ENCODE measurements around the gene GRIK1.

Gene GRIK1

DNA sequence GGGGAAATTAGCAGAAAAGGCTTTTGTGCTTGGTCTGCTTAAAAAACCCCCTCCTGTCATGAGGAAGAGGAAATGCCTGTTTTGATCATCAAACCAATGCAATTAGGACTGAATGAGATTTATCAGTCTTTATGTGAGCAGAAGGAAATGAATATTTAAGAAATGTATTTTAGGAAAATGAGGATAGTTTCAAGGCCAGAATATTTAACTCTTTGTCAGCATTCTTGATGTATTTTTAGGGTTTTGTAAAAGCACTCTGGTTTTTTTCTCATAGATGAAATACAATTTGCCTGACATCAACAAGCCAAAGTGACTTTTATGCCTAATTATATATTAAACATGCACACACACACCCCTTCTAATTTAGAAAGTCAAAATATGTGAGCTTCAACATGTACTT is 213.8 kb downstream of the GRIK1 start:
- intact Hi-C loops (cut with DNase I) = no loop called here
- DNase-seq = no peak

DNA sequence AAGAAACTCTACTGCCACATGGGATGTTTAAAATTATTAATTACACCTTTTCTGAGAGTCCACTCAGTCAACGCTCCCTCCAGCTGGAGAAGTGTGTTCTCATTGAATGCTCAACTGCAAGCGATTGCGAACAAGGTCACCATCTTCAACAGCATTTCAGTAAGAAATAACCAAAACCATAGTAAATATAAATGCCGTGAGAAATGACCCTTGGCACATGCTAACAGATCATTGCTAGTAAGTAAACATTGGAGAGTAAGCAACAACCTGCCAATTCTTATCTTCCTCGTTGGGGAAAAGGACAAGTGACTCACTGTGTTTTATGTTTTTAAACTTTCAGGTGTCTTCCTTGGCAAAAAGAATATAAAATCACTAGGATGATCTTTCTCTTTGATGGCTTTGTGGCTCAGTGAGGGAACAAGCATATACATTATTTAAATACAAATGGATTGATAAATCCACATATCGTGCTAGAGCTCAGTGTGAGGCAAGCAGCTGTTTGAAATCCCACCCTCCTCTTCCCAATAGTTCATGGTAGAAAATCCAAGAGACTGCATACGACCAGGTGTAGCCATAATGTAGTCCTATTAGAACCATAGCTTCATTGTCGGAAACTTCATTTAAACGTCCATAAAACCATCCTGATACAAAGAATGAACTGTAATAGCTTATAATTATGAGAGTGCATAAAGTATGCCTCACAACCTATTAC is 214.6 kb downstream of the GRIK1 start:
- intact Hi-C loops (cut with DNase I) = no loop called here
- DNase-seq = no peak

DNA sequence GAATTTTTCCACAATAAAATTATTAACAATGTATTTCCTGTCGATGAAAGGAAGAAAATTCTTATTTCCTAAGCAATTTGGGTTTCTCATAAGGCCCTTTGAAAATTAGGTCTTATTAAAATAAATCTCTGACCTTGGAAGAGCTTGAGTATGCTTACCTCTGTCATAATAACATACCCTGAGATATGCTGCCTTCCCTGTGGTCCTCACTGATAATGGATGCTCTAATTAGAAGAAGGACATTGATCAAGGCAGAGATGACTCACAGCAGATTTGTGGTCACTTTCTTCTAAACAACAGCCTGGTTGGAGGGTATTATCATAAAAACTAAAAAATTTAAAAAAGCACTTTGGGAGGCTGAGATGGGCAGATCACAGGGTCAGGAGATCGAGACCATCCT is 217.8 kb downstream of the GRIK1 start:
- DNase-seq = no peak
- intact Hi-C loops (cut with DNase I) = no loop called here

DNA sequence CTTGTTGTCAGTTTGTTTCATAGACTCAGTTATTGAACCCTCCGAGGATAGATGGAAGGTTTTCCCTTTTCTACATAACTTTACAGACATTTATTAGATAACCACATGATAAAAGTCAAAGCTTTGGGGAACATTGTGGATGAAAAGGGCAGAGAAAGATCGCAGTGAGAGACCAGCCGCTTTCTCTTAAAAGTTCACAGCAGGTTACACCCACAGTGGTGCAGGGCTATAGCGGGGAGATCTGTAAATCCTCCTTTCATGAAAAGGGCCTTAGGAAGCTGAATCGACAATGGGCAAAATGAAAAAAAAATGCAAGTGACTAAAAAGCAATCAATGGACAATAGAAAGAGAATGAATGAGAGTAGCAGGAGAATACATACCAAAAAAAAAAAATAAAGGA is 218.6 kb downstream of the GRIK1 start:
- intact Hi-C loops (cut with DNase I) = no loop called here
- DNase-seq = no peak

DNA sequence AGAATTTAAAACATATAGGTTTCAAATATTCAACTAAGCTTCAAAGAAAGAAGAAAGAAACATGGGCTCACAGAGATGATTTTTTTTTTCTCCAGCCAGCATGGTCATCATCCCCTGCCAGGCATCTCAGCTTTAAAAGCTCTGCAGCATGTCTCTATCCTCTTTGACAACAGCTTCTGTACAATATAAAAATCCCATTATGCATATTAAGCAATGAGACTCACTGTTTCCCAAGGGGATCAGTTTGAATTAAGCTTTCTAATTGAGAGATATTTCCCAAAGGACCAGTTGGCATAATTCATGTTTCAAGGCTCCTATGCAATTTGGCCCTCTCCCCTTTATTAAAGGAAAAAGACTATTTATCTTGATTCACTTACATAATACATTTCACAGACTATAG is 220.3 kb downstream of the GRIK1 start:
- no peak for DNase-seq
- intact Hi-C loops (cut with DNase I) = no loop called here

DNA sequence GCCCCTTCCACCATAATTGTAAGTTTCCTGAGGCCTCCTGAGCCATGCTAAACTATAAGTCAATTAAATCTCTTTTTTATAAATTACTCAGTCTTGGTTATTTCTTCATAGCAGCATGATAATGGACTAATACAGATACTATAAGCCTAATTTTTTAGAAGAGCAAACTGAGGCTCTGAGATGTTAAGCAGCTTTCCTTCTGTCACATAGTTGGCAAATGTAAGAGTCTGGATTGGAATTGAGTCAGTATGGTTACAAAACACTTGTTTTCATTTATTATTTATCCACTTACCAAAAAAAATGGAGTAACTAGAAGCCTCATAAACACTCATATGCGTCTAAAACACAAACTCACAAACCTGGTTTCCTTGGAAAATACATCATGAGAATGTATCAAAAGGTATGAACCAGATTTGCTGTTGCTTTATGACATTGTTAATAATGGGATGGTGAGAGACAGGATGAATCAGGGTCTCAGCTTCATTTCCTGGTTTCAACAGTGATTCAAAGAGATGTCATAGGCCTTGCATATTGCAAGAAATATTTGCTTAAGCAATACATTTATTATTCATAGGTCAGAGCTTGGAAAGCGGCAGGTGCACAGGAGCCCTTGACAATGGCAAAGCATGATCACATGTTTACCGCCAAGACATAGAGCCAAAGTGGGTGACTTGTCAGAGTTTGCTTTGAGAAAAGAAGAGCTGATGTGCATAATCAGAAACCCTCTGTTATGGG is 221.5 kb downstream of the GRIK1 start:
- intact Hi-C loops (cut with DNase I) = no loop called here
- DNase-seq = no peak

DNA sequence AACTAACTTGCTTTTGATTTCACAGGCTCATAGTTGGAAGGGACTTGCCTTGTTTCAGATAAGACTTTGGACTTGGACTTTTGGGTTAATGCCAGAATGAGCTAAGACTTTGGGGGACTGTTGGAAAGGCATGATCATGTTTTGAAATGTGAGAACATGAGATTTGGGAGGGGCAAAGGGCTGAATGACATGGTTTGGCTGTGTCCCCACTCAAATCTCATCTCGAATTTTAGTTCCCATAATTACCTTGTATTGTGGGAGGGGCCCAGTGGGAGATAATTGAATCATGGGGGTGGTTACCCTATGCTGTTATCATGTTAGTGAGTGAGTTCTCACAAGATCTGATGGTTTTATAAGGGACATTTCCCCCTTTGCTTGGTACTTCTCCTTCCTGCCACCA is 222.1 kb downstream of the GRIK1 start:
- intact Hi-C loops (cut with DNase I) = no loop called here
- DNase-seq = no peak

DNA sequence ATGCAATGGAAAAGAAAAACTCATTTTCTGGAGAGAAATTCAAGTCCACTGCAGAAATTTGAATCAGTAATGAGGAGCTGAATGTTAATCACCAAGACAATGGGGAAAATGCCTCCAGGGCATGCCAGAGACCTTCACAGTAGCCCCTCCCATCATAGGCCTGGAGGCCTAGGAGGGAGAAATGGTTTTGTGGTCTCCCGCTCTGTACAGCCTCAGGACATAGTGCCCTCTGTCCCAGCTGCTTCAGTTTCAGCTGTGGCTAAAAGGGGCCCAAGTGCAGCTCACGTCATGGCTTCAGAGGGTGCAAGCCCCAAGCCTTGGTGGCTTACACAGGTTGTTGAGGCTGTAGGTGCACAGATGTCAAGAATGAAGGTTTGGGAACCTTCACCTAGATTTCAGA is 223.0 kb downstream of the GRIK1 start:
- intact Hi-C loops (cut with DNase I) = no loop called here
- no peak for DNase-seq

DNA sequence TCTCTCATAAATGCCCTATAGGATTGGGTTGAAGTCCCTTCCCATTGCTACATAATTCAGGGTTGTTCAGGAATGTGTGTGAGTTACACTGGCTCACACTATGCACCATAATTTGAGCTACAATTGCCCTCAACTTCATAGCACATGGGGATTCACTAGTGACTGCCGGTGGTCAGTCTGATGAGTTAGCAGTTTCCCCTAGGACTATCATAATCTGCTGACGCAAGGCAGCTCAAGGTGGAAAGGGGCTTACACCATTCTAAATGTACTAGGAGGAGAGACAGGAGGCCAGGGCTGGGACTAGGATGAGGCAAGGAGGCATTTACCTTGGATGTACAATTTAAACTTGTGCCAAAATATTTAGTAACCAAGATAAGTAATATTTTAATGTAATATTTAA is 224.7 kb downstream of the GRIK1 start:
- DNase-seq = no peak
- intact Hi-C loops (cut with DNase I) = no loop called here

DNA sequence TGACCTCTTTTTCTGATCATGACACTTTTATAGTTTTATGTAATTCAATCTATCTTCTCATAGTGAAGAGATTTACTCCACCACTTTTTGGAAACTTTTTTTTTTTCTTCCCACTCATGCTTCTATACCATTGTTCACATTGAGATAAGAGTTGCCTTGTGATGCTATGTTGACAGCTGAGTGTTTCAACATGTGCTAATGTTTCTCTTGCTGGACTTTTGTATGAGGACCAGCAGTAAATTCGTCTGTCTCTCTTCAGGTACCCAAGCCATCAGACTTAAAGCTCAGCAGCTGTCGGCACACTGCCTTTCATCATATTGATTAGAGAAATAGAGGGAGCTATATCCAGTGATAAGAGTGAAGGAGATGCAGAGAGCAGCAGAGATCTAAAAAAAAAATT is 227.0 kb downstream of the GRIK1 start:
- intact Hi-C loops (cut with DNase I) = no loop called here
- no peak for DNase-seq

DNA sequence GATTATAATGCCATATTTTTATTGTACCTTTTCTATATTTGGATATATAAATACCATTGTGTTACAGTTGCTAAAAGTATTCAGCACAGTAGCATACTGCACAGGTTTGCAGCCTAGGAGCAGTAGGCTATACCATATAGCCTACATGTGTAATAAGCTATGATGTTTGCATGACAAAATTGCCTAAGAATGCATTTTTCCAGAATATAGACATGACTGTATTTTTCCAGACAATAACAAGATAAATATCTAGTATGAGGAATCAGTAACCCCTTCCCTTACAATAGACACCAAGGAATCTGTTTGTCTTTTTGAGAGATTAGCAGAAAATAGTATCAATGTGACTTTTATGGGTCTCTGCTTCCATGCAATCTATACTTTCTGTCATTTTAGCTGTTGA is 228.6 kb downstream of the GRIK1 start:
- DNase-seq = no peak
- intact Hi-C loops (cut with DNase I) = no loop called here

DNA sequence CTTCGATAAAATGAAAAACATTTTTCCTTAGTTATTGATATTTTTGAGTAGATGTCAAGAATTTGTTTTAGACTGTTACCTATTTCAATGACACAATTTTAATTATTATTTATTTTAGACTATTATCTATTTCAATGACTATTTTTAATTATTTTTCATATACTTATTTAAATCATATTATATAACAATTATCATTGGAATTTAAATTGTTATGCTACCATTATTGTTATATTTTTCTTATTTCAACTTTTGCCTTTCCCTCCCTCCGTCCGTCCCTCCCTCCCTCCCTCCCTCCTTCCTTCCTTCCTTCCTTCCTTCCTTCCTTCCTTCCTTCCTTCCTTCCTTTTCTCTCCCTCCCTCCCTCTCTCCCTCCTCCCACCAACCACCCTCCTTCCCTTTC is 229.3 kb downstream of the GRIK1 start:
- intact Hi-C loops (cut with DNase I) = no loop called here
- no peak for DNase-seq

DNA sequence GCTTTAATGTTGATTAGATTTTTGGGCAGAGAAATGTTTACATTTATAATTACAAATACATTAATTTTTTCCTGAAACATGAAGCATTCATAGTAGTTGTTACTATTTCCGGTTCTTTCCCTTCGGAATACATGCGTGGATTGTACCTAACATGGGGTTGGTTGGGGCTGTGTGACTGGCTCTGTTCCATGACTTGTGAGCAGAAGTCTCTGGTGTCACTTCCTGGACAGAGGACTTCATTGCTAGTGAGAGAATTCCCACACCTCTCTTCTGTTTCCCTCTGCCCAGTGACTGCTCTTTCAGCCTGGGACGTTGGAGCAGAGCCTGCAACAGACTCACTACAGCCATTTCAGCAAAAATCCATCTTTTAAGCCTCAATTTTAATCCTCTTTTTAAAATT is 231.4 kb downstream of the GRIK1 start:
- DNase-seq = no peak
- intact Hi-C loops (cut with DNase I) = no loop called here

DNA sequence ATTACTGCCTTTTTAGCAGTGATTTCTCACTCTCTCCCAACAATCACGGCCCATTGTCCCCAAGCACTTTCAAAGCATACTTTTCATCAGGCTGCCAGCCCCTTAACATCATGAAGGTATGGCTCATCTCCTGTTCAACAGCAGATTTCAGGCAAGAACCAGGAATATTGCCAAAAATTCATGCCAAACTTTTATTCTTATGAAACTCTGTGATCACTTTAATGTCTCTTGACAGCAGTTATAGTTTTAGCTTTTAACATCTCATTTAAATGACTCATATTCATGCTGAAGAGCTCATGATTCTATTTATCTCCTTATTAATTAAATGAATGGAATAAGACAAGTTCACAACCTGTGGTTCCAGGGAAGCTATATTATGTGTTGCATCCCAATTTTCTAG is 235.1 kb downstream of the GRIK1 start:
- intact Hi-C loops (cut with DNase I) = no loop called here
- no peak for DNase-seq

DNA sequence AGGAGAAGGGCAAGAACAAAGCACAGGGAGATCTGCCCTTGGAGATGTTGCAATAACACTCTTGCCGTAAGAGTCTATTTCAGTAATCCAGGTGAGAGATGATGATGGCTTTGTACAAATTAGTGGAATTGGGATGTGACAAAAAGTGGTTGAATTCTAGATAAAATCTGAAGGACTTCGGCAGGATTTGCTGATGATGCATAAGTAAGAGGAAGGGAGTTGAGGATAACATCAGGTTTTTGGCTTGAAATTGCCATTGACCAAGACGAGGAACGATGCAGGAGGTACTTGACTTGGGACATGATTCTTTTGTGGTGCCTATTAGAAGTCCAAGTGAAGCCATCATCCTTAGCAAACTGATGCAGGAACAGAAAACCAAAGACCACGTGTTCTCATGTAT is 238.1 kb downstream of the GRIK1 start:
- DNase-seq = no peak
- intact Hi-C loops (cut with DNase I) = no loop called here

DNA sequence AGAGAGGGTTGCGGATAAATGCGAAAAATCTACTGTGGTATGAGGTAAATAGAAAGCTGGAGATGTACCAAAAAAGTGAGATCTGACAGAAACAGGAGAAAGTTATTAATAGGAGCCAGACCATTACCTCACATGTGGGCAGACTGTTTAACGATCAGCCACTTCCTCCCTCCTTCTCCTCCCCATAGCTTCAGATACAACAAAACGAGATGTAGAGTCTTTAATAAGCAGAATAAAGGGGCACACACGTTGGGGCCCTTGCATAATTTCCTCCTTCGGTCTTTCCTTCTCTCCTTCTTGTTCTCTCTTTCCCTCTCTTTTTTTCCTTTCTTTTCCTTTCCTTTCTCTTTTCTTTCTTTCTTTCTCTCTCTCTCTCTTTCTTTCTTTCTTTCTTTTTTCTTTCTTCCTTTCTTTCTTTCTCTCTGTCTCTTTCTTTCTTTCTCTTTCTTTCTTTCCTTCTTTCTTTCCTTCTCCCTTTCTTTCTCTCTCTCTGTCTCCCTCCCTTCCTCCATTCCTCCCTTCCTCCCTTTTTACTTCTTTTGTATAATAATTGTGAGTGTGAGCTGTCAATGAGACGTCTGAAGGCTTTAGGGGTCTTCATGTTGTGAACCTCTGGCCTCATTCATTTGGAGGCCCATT is 242.1 kb downstream of the GRIK1 start:
- intact Hi-C loops (cut with DNase I) = no loop called here
- no peak for DNase-seq

DNA sequence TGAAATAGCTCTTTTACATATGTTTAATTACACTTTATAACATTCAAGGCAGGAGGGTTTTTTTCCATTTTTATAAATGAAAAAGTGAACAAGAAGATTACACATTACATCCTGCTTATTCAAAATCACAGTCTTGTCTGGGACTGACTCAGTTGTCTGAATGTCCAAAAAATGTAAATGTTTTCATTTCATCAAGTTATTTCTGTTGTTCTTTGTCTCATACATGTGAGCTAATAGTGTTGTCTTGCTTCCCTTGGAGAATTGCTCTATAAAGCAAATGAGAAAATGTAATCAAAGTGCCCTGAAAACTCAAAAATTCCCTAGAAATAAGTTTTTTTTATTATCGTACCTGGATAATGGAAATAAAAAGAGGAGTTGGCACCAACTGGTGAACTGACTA is 242.9 kb downstream of the GRIK1 start:
- no peak for DNase-seq
- intact Hi-C loops (cut with DNase I) = no loop called here

DNA sequence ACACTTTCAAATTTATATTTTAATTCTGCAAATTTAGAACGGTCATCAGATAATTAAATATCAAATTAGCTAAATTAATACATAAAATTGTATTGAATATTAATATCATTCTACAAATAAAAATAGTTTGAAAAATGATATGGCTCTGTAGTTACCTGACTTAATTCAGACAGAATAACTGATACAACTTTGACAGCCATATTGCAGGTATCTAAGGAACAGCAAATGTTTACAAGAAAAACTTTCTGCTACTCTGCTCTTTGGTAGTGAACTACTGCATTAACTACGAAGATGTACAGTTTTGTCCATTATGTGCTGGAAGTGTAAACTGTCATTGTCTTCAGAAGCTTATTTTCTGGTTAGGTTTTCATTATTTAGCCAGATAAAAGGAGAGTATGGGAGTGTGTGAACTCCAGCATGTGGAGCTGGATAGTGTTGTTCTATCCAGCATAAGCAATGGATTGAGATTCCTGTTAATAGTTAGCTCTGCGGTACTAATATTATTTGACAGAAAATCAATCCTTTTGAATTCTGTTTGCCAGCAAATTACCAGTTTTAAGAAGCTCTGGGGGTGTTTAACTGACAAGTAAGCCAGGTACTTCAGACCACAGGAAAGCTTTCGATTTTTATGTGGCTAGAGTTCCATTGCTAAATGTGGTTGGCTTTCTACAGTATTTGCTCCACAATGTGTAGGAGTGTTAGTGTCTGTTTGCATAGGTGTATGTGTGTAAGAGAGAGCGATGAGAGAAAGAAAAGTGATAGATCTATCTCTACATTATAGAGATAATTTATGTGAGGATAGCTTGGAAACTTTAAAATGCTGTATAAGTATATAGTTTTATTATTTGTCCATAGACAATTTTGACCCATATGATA is 247.9 kb downstream of the GRIK1 start:
- intact Hi-C loops (cut with DNase I) = no loop called here
- no peak for DNase-seq

DNA sequence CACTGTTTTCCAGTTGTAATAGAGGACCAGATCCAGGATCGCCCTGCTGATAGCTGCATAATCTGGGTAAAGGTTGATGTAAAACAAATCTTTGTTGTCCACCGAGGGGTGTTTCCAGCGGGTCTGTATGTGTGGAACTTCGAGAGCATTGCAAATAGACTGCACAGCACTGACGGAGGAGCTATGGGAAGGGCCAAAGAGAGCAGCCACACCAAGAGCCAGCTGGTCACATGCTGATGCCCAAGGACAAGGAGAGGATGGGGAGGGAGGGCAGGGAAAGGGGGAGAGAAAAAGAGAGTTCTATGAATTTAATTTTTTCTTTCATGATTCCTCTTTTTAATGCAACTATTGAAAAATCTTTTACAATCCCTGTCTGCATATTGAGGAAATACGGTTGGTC is 250.0 kb downstream of the GRIK1 start:
- DNase-seq = no peak
- intact Hi-C loops (cut with DNase I) = no loop called here

DNA sequence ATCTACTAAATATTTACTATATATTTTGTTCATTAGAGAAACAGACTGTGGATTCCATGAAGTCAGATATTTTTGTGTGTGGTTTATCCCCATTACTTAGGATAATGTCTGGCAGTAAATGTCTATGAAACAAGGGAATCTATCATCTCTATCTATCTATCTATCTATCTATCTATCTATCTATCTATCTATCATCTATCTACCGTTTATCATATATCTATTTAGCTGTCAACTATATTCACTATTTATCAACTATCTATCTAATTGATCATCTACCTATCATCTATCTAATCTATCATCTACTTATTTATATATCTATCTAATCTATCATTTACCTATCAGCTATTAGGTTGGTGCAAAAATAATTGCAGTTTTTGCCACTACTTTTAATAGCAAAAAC is 255.7 kb downstream of the GRIK1 start:
- no peak for DNase-seq
- intact Hi-C loops (cut with DNase I) = no loop called here

DNA sequence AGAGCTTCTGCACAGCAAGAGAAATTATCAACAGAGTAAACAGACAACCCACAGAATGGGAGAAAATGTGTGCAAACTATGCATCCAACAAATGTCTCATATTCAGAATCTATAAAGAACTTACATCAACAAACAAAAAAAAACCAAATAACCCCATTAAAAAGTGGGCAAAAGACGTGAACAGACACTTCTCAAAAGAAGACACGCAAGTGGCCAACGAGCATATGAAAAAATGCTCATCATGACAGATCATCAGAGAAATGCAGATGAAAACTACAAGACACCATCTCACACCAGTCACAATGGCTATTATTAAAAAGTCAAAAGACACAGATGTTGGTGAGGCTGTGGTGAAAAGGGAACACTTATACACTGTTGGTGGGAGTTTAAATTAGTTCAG is 257.0 kb downstream of the GRIK1 start:
- intact Hi-C loops (cut with DNase I) = no loop called here
- DNase-seq = no peak

All from posterior cingulate gyrus (tissue), 11 donors.